CD4-positive, alpha-beta T cell treated with Interleukin-17A for 4 hours (primary cell): ENCODE measurements around the gene SLC25A21.

Source experiments
- DNase-seq: peaks from one replicate; pipeline ENCODE4 v3.0.0-alpha.2; 2020; ENCODE audit warnings: mixed read lengths

Gene SLC25A21

GRCh38 chr14:36857136-36857535, 315.3 kb downstream of the SLC25A21 start:
- no peak for DNase-seq

GRCh38 chr14:36856095-36856878, 316.1 kb downstream of the SLC25A21 start:
- DNase-seq, result no peak

- no peak for DNase-seq
These were observed 317.0 kb downstream of the SLC25A21 start for GRCh38 chr14:36855396-36855795.

- no peak for DNase-seq
These were observed 319.3 kb downstream of the SLC25A21 start for GRCh38 chr14:36852981-36853691.

GRCh38 chr14:36848213-36848612, 324.2 kb downstream of the SLC25A21 start:
- no peak for DNase-seq

- DNase-seq, result no peak
These were observed 325.0 kb downstream of the SLC25A21 start for GRCh38 chr14:36847366-36847765.

GRCh38 chr14:36845356-36846012, 326.9 kb downstream of the SLC25A21 start:
- no peak for DNase-seq

GRCh38 chr14:36844443-36845195, 327.8 kb downstream of the SLC25A21 start:
- no peak for DNase-seq

- DNase-seq, result no peak
These were observed 329.0 kb downstream of the SLC25A21 start for GRCh38 chr14:36843410-36843809.

- no peak for DNase-seq
These were observed 337.3 kb downstream of the SLC25A21 start for GRCh38 chr14:36835128-36835527.

- no peak for DNase-seq
These were observed 338.1 kb downstream of the SLC25A21 start for GRCh38 chr14:36834293-36834692.

GRCh38 chr14:36829547-36829946, 342.9 kb downstream of the SLC25A21 start:
- DNase-seq, result no peak

GRCh38 chr14:36827861-36828260, 344.5 kb downstream of the SLC25A21 start:
- DNase-seq, result no peak

GRCh38 chr14:36826614-36827013, 345.8 kb downstream of the SLC25A21 start:
- no peak for DNase-seq

- no peak for DNase-seq
These were observed 347.6 kb downstream of the SLC25A21 start for GRCh38 chr14:36824854-36825253.

- DNase-seq, result no peak
These were observed 348.8 kb downstream of the SLC25A21 start for GRCh38 chr14:36823651-36824050.

GRCh38 chr14:36822685-36823084, 349.7 kb downstream of the SLC25A21 start:
- no peak for DNase-seq

- no peak for DNase-seq
These were observed 351.5 kb downstream of the SLC25A21 start for GRCh38 chr14:36820901-36821300.

GRCh38 chr14:36820111-36820709, 352.2 kb downstream of the SLC25A21 start:
- DNase-seq, result no peak

- DNase-seq, result no peak
These were observed 353.5 kb downstream of the SLC25A21 start for GRCh38 chr14:36818794-36819384.

- DNase-seq, result no peak
These were observed 354.2 kb downstream of the SLC25A21 start for GRCh38 chr14:36818246-36818645.
